HCT116 (cell line): ENCODE measurements around the gene FLT3LG. TPM values are rescaled to one million over a fixed set of nuclear protein-coding genes. Genes with fewer than 3 reads are reported as not detected.

Source experiments
- ATAC-seq: fragments of 200-7000 bp; cut with Tn5 transposase; 2 replicates; pipeline ENCODE4 v1.9.1; 2020; ENCODE audit warnings: mild to moderate bottlenecking, moderate library complexity
- BruUV-seq: library from RNA; stranded (reverse); fragments of 400-500 nt; replicated peaks from 2 replicates; lab custom pipeline; 2021; lab: Mats Ljungman, UMichigan
- CTCF ChIA-PET: fragments of 300-600 bp; sonication (Branson Sonifier 250); formaldehyde crosslinking; loops from one replicate; lab custom pipeline; 2021; ENCODE audit warnings: antibody characterized with exemption; lab: Charles Lee
- POLR2A ChIA-PET: fragments of 300-600, 350-600 bp; sonication (Branson Sonifier 250); formaldehyde crosslinking; loops from one replicate; lab custom pipeline; 2021; ENCODE audit warnings: antibody characterized with exemption; lab: Charles Lee
- RAD21 ChIA-PET, 2 experiments: fragments of 300-600 bp; sonication (Branson Sonifier 250); formaldehyde crosslinking; loops; one replicate each; lab custom pipeline; 2023; ENCODE audit warnings: low total read pairs in 2 of 2; ENCODE audit not compliant: uncharacterized antibody in 2 of 2, unreplicated experiment in 2 of 2, low non-redundant PET in 1 of 2; lab: Charles Lee
- DNase-seq: peaks from one replicate; pipeline ENCODE4 v3.0.0-alpha.2; 2010; ENCODE audit warnings: low read depth, low spot score
- H2AFZ ChIP-seq: fragments of 200-600 bp; shearing (Covaris generic), sonication (generic); 2 replicates; pipeline ENCODE4 v1.6.1; 2017; ENCODE audit warnings: low read depth, mixed run types, mixed read lengths, antibody characterized with exemption, low read length; ENCODE audit not compliant: poor library complexity, severe bottlenecking
- H3K27ac ChIP-seq: 2 replicates; pipeline ENCODE4 v1.5.1; 2012; ENCODE audit warnings: low read depth, low read length
- H3K27me3 ChIP-seq: fragments of 200-600 bp; sonication (generic); 2 replicates; pipeline ENCODE4 v1.6.1; 2016; ENCODE audit warnings: mixed run types, low read length, mixed read lengths; ENCODE audit not compliant: insufficient read depth
- H3K36me3 ChIP-seq, 2 experiments: fragments of 200-500 bp in 1 of 2; fragments of 200-600 bp in 1 of 2; sonication (Bioruptor generic) in 1 of 2; sonication (generic) in 1 of 2; 2 replicates each; pipeline versions ENCODE4 v1.5.1 to v1.6.1; 2014 to 2016; ENCODE audit warnings: low read length in 2 of 2, inconsistent platforms in 1 of 2, mixed read lengths in 1 of 2, mixed run types in 1 of 2; ENCODE audit not compliant: insufficient read depth in 2 of 2, control insufficient read depth in 1 of 2
- H3K4me1 ChIP-seq, 2 experiments: fragments of 200-600 bp in 1 of 2; sonication (generic) in 1 of 2; 2 replicates each; pipeline versions ENCODE4 v1.5.1 to v1.6.1; 2012 to 2017; ENCODE audit warnings: low read length in 2 of 2, inconsistent platforms in 1 of 2, mild to moderate bottlenecking in 1 of 2, mixed read lengths in 1 of 2, mixed run types in 1 of 2, moderate library complexity in 1 of 2; ENCODE audit not compliant: insufficient read depth in 2 of 2, control insufficient read depth in 1 of 2
- H3K4me2 ChIP-seq: fragments of 200-600 bp; sonication (generic); 2 replicates; pipeline ENCODE4 v1.6.1; 2017; ENCODE audit warnings: mixed run types, low read length, mixed read lengths
- H3K4me3 ChIP-seq, 2 experiments: fragments of 200-600 bp in 1 of 2; sonication (generic) in 1 of 2; replicated peaks in 1 of 2; 2 replicates each; pipeline ENCODE4 v1.5.1; 2011 to 2016; ENCODE audit warnings: low read length in 2 of 2, control low read depth in 1 of 2, low read depth in 1 of 2, mild to moderate bottlenecking in 1 of 2, mixed read lengths in 1 of 2, mixed run types in 1 of 2
- H3K79me2 ChIP-seq: fragments of 200-600 bp; sonication (generic); 2 replicates; pipeline ENCODE4 v1.6.1; 2017; ENCODE audit warnings: mild to moderate bottlenecking, mixed run types, low read length, moderate library complexity, mixed read lengths; ENCODE audit not compliant: insufficient read depth
- H3K9ac ChIP-seq: fragments of 200-600 bp; sonication (generic); 2 replicates; pipeline ENCODE4 v1.6.1; 2016; ENCODE audit warnings: low read length, mixed read lengths
- H3K9me2 ChIP-seq: fragments of 200-600 bp; sonication (generic), shearing (Covaris generic); 2 replicates; pipeline ENCODE4 v1.6.1; 2017; ENCODE audit warnings: mixed run types, mild to moderate bottlenecking, moderate library complexity; ENCODE audit not compliant: insufficient read depth
- H3K9me3 ChIP-seq, 2 experiments: fragments of 200-500 bp in 1 of 2; fragments of 200-600 bp in 1 of 2; sonication (Bioruptor generic) in 1 of 2; sonication (generic) in 1 of 2; 2 replicates each; pipeline ENCODE4 v1.6.1; 2014 to 2017; ENCODE audit warnings: low read length in 2 of 2, mixed read lengths in 2 of 2, inconsistent platforms in 1 of 2, low read depth in 1 of 2, mild to moderate bottlenecking in 1 of 2, mixed run types in 1 of 2, moderate library complexity in 1 of 2; ENCODE audit not compliant: control insufficient read depth in 1 of 2, insufficient read depth in 1 of 2
- H4K20me1 ChIP-seq: fragments of 200-600 bp; sonication (generic), shearing (Covaris generic); 2 replicates; pipeline ENCODE4 v1.6.1; 2017; ENCODE audit warnings: mixed run types, mild to moderate bottlenecking, moderate library complexity; ENCODE audit not compliant: insufficient read depth
- CTCF ChIP-seq, 3 experiments: fragments of 200-600 bp in 1 of 3; sonication (generic) in 1 of 3; IDR thresholded peaks in 2 of 3; conservative IDR thresholded peaks in 1 of 3; 2 replicates each; pipeline ENCODE4 v1.5.1; 2012 to 2017; ENCODE audit warnings: low read depth in 2 of 3, low read length in 2 of 3, antibody characterized with exemption in 1 of 3, borderline replicate concordance in 1 of 3, control low read depth in 1 of 3, mild to moderate bottlenecking in 1 of 3, mixed read lengths in 1 of 3, mixed run types in 1 of 3, moderate library complexity in 1 of 3; ENCODE audit not compliant: insufficient read depth in 1 of 3
- EZH2phosphoT487 ChIP-seq: fragments of 200-600 bp; IDR thresholded peaks from 2 replicates; pipeline ENCODE4 v1.6.1; 2018; ENCODE audit warnings: antibody characterized with exemption, borderline replicate concordance
- POLR2AphosphoS5 ChIP-seq: IDR thresholded peaks from 2 replicates; pipeline ENCODE4 v1.6.1; 2011; ENCODE audit warnings: mild to moderate bottlenecking, low read depth, low read length, moderate library complexity
- intact Hi-C: fragments of 100-400 bp; cut with micrococcal nuclease; formaldehyde crosslinking; loops from 2 replicates; pipeline ENCODE4 v1.10.0; 2022
- total RNA-seq: library from RNA; stranded (reverse); gene quantifications from one replicate; pipeline ENCODE4 v1.2.1, GENCODE V29; 2021; ENCODE audit not compliant: unreplicated experiment

FLT3LG gene
- total RNA-seq, 1 experiment from 2014 or later, result 3.8 TPM

- Histone ChIP-seq H3K27me3 (peaks cover 21% of the 10 kb centered on the region), H3K9ac (no peak overlapping the region), H3K27ac (no peak overlapping the region), H3K4me2 (no peak overlapping the region), H3K4me1 (peaks cover 7 to 34% of the 10 kb centered on the region in 2 experiments; a peak in 3 of 4 replicates), H4K20me1 (no peaks in the 10 kb centered on the region), H3K79me2 (no peaks in the 10 kb centered on the region), H3K4me3 (no peak overlapping the region), H3K9me3 (no peaks in the 10 kb centered on the region), H3K36me3 (no peaks in the 10 kb centered on the region), H3K9me2 (no peaks in the 10 kb centered on the region)
- ChIA-PET CTCF (no interaction called here), POLR2A (interaction anchor here (0.8 kb wide), 1 partner anchor 11 kb away, joined by 3 read pairs; no protein-coding TSS in a partner anchor), RAD21 (no interaction called here)
- intact Hi-C loops, result no loop called here
- no peak for ATAC-seq
- BruUV-seq, result no TSS peak
- no peak for DNase-seq
- TF ChIP-seq CTCF (IDR thresholded peaks at IDR 0.05 in 2 of 3, conservative IDR thresholded peaks at IDR 0.05 in 1 of 3; ENCODE audit: borderline replicate concordance in 1 of 3, insufficient read depth in 1 of 3, low read depth in 2 of 3, low read length in 2 of 3) (no peak), POLR2AphosphoS5 (no peak), EZH2phosphoT487 (no peak)
- TF ChIP-seq, all 23 proteins: peak for 0
- no peak overlapping the region for H2AFZ ChIP-seq
Observed at GRCh38 chr19:49440439-49441209, 33.4 kb upstream of the FLT3LG start.
